ENCODE results near the gene HAUS2. TPM values are rescaled to one million over a fixed set of nuclear protein-coding genes. Genes with fewer than 3 reads are reported as not detected.

The HAUS2 gene
- total RNA-seq, 1 experiment from 2014 or later: 59.2 TPM

DNA sequence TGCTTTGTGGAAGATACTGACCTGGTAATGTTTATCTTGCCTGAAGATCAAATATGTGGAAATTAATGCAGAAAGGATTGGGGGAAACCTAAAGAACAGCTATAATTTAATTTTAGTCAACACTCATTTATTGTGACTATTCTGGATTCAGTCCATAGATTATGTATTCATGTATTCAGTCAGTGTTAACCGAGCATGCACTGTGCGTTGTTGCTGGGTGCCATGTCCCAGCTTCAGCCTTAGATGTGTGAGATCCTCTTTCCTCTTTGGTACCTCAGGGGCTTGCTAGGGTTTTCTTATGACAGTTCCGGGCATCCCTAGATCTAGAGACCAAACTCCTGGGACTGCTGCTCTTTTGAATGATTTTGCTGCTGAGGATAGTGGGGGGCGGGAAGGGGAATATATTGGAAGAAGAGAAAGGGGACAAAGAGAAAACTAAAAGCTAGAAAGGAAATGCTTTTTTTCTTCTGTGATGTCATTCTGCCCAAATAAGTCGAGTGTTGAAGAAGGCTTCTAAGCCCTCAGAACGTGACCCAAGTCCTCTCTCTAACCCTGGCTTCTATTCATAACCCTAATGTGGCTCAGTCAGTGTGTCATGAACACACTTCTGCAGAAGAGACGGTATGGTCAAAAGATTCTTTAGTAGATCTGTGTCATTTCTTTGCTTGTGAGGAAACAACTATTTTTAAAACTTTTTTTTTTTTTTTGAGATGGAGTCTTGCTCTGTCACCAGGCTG is 60.3 kb downstream of the HAUS2 start:
- H3K36me3 ChIP-seq: peaks cover 7% of the 10 kb centered on the region
- no peaks in the 10 kb centered on the region for H3K9me3 ChIP-seq (replicated peaks)
- H3K27ac ChIP-seq: no peak overlapping the region
- no peak overlapping the region for H3K4me3 ChIP-seq
- no peaks in the 10 kb centered on the region for H3K27me3 ChIP-seq
- no peaks in the 10 kb centered on the region for H3K4me1 ChIP-seq
- no peak for DNase-seq

- no peak overlapping the region for H3K4me3 ChIP-seq
- no peak overlapping the region for H3K27ac ChIP-seq
- no peaks in the 10 kb centered on the region for H3K9me3 ChIP-seq (replicated peaks)
- no peaks in the 10 kb centered on the region for H3K27me3 ChIP-seq
- no peaks in the 10 kb centered on the region for H3K4me1 ChIP-seq
- H3K36me3 ChIP-seq: no peaks in the 10 kb centered on the region; the same call in 1 of the 2 replicates
- DNase-seq: no peak
Measured at GRCh38 chr15:42611532-42611931, 62.9 kb downstream of the HAUS2 start.

- no peak overlapping the region for H3K4me3 ChIP-seq
- no peaks in the 10 kb centered on the region for H3K4me1 ChIP-seq
- H3K9me3 ChIP-seq (replicated peaks): no peaks in the 10 kb centered on the region
- DNase-seq: no peak
- H3K27ac ChIP-seq: no peak overlapping the region
- H3K27me3 ChIP-seq: no peaks in the 10 kb centered on the region
- no peaks in the 10 kb centered on the region; the same call in 1 of the 2 replicates for H3K36me3 ChIP-seq
Measured at GRCh38 chr15:42612367-42612912, 63.8 kb downstream of the HAUS2 start.

DNA sequence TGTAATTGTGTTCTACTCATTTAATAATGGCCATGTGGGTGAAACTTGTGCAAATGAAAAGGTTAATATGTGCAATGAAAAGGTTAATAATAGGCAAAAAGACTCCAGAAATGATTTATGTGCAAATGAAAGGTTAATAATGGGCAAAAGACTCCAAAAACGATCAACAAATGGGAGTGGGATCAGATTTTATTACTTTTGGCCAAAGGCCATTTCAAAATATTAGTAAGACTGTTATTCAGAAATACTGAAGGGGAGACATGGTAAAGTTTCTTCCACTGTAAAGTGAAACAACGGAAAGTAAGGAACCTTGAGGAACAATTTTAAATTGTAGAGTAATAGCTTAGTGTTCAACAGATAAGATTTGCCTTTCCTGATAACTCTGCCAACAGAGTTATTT is 67.5 kb downstream of the HAUS2 start:
- Histone ChIP-seq H3K4me3 (no peak overlapping the region), H3K36me3 (peaks cover 7% of the 10 kb centered on the region), H3K9me3 (replicated peaks) (no peaks in the 10 kb centered on the region), H3K27ac (no peak overlapping the region), H3K4me1 (peaks cover 1% of the 10 kb centered on the region; the same call in 1 of the 2 replicates), H3K27me3 (no peaks in the 10 kb centered on the region)
- no peak for DNase-seq

Other genes with a start within 250 kb of the HAUS2 start
- gene CAPN3, start 189.3 kb upstream of the HAUS2 start, total RNA-seq (2014; rRNA removed; shearing (Covaris generic)): 0.59 and 0.81 TPM in 2 replicates
- 84.6 and 86.2 TPM in 2 replicates for gene ZNF106, start 57.7 kb upstream of the HAUS2 start, total RNA-seq (2014; rRNA removed; shearing (Covaris generic))
- gene SNAP23, start 53.2 kb upstream of the HAUS2 start, total RNA-seq (2014; rRNA removed; shearing (Covaris generic)): 52.6 and 60.7 TPM in 2 replicates
- 23.8 and 26.4 TPM in 2 replicates for gene LRRC57, start within 50 bp of the HAUS2 start, total RNA-seq (2014; rRNA removed; shearing (Covaris generic))
- gene STARD9, start 26.8 kb downstream of the HAUS2 start, total RNA-seq (2014; rRNA removed; shearing (Covaris generic)): 11.0 and 15.2 TPM in 2 replicates
- 16.2 and 17.8 TPM in 2 replicates for gene CDAN1, start 188.3 kb downstream of the HAUS2 start, total RNA-seq (2014; rRNA removed; shearing (Covaris generic))

Measured in SJCRH30 (cell line).